Measurements from ENCODE around the gene SESN1.

DNA sequence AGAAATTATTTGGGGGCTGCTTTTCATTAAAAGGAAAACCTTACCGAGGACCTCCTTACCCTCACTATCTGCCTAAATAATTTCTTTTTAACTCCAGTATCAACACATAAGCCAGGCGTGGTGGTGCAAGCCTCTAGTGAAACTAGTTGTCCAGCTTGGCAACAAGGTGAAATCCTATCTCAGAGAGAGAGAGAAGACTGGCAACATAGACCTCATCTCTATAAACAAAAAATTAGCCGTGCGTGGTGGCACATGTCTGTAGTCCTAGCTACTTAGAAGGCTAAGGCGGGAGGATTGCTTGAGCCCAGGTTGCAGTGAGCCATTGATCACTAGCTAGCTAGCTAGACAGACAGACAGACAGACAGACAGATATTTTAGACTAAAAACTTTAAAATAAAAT is 153.9 kb downstream of the SESN1 start:
- TF ChIP-seq POLR2A (IDR thresholded peaks at IDR 0.05; ENCODE audit: low read depth, low read length) = no peak
- no peak for TF ChIP-seq TAF1 (IDR thresholded peaks at IDR 0.05; ENCODE audit: low read depth, low read length)

All from GM12891 (cell line).